Ascending aorta (tissue), 2 donors: Measurements from ENCODE around the gene PACS2. TPM values are rescaled to one million over a fixed set of nuclear protein-coding genes. Genes with fewer than 3 reads are reported as not detected.
A peak's percentile ranks its signal among the peaks of the same experiment; 100 is the strongest.
"Not testable (repeated sequence)": the region's sequence is repeated elsewhere in the genome, so short reads cannot be mapped to it uniquely, and the experiment has no call there.

ENCODE experiments used
- DNase-seq, 2 donors: peaks; one replicate each; pipeline ENCODE4 v3.0.0-alpha.2; 2019; ENCODE audit warnings: low spot score in 2 of 2
- H3K27ac ChIP-seq, 2 donors: fragments of 200-600 bp; sonication (generic); one replicate each; pipeline ENCODE4 v1.5.1; 2016 to 2017; ENCODE audit warnings: mild to moderate bottlenecking in 1 of 2
- H3K27me3 ChIP-seq: fragments of 200-600 bp; sonication (generic); one replicate; pipeline ENCODE4 v1.5.1; 2017
- H3K36me3 ChIP-seq, 2 donors: fragments of 200-600 bp; sonication (generic); one replicate each; pipeline ENCODE4 v1.5.1; 2016
- H3K4me1 ChIP-seq, 2 donors: fragments of 200-600 bp; sonication (generic); one replicate each; pipeline ENCODE4 v1.5.1; 2016 to 2017; ENCODE audit warnings: mild to moderate bottlenecking in 1 of 2
- H3K4me3 ChIP-seq, 2 donors: fragments of 200-600 bp; sonication (generic); one replicate each; pipeline ENCODE4 v1.5.1; 2016 to 2017; ENCODE audit warnings: mild to moderate bottlenecking in 1 of 2
- H3K9me3 ChIP-seq, 2 donors: fragments of 200-600 bp; sonication (generic); one replicate each; pipeline ENCODE4 v1.5.1; 2016
- intact Hi-C: fragments of 100-400 bp; cut with DNase I; formaldehyde crosslinking; loops from one replicate; pipeline ENCODE4 v1.15.1; 2023
- total RNA-seq: library from RNA; depleted of rRNA; stranded (reverse); fragments of >200 nt; gene quantifications from one replicate; pipeline ENCODE4 v1.1.0, GENCODE V29; 2016
- TF ChIP-seq, protein P1 (sequence below), 3 experiments: fragments of 200-600 bp in 2 of 3; fragments of 450-650 bp in 1 of 3; sonication (generic) in 2 of 3; IDR thresholded peaks; one replicate each; pipeline ENCODE4 v1.5.1; 2016 to 2019; ENCODE audit warnings: antibody characterized with exemption in 3 of 3, mild to moderate bottlenecking in 1 of 3, moderate library complexity in 1 of 3

The PACS2 gene
- total RNA-seq, 1 donor from 2014 or later: 153 TPM

DNA sequence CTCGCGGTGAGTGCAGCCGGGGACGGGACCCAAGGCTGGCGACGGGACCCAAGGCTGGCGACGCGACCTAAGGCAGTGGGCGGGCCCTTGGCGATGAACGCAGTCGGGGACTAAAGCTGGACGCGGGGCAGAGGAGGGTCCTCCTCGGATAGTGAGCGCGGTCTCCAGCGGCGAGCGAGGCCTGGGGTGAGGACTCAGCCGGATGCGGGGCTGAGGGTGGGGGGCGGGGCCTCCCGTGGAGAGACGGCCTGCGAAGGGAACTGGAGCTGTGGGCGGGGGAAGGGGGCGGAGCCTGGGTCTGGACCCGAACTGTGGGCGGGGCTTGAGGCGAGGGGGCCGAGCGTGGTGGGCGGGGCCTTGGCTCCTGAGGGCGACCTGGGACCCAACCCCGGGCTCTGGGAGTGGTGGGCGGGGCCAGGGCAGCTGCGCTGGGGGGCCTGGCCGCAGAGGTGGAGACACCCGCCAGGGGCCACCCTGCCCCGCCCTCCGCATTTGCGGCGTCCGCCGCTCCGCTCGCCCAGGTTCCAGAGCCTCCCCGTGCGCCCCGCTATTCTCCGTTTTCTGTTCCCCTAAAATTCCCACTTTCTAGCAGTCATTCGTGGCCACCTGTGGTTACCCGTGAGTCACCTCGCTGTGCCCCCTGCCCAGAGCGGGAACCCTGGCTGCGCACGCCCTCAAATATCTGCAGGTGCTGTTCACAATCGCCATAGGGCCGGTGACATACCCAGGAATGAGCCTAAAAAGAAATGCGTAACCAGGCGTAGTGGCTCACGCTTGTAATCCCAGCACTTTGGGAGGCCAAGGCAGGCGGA is 13.2 kb upstream of the PACS2 start:
- DNase-seq: peak; percentile 88 to 98
- no peaks in the 10 kb centered on the region for H3K36me3 ChIP-seq
- peak overlapping the region; percentile 62 to 84 for H3K4me3 ChIP-seq
- intact Hi-C loops: loop anchor here (1.0 to 10.0 kb wide), 6 partner anchors 13 to 1457 kb away; partner anchors contain the start of genes CRIP2, PACS2, PPP1R13B and TEDC1
- TF ChIP-seq, protein P1, sequence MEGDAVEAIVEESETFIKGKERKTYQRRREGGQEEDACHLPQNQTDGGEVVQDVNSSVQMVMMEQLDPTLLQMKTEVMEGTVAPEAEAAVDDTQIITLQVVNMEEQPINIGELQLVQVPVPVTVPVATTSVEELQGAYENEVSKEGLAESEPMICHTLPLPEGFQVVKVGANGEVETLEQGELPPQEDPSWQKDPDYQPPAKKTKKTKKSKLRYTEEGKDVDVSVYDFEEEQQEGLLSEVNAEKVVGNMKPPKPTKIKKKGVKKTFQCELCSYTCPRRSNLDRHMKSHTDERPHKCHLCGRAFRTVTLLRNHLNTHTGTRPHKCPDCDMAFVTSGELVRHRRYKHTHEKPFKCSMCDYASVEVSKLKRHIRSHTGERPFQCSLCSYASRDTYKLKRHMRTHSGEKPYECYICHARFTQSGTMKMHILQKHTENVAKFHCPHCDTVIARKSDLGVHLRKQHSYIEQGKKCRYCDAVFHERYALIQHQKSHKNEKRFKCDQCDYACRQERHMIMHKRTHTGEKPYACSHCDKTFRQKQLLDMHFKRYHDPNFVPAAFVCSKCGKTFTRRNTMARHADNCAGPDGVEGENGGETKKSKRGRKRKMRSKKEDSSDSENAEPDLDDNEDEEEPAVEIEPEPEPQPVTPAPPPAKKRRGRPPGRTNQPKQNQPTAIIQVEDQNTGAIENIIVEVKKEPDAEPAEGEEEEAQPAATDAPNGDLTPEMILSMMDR (IDR thresholded peaks at IDR 0.05): no peak
- H3K27me3 ChIP-seq: no peaks in the 10 kb centered on the region
- H3K27ac ChIP-seq: peak overlapping the region; percentile 93 to 96
- H3K4me1 ChIP-seq: peaks cover 8 to 14% of the 10 kb centered on the region in 2 donors
- H3K9me3 ChIP-seq: no peaks in the 10 kb centered on the region

DNA sequence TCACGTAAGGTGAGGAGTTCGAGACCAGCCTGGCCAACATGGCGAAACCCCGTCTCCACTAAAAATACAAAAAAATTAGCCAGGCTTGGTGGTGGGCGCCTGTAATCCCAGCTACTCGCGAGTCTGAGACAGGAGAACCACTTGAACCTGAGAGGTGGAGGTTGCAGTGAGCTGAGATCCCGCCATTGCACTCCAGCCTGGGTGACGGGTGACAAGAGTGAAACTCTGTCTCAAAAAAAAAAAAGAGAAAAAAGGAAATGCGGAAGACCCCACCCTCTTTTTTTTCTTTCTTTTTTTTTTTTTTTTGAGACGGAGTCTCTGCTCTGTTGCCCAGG is 12.7 kb upstream of the PACS2 start:
- H3K36me3 ChIP-seq, H3K27me3 ChIP-seq, H3K9me3 ChIP-seq, DNase-seq: not testable (repeated sequence)
- Histone ChIP-seq H3K27ac (peak overlapping the region in 1 of 2 donors; percentile 96), H3K4me3 (peak overlapping the region in 1 of 2 donors; percentile 62), H3K4me1 (peaks cover 8 to 14% of the 10 kb centered on the region in 2 donors)
- intact Hi-C loops: loop anchor here (1.0 to 10.0 kb wide), 6 partner anchors 12 to 1457 kb away; partner anchors contain the start of genes CRIP2, PACS2, PPP1R13B and TEDC1

DNA sequence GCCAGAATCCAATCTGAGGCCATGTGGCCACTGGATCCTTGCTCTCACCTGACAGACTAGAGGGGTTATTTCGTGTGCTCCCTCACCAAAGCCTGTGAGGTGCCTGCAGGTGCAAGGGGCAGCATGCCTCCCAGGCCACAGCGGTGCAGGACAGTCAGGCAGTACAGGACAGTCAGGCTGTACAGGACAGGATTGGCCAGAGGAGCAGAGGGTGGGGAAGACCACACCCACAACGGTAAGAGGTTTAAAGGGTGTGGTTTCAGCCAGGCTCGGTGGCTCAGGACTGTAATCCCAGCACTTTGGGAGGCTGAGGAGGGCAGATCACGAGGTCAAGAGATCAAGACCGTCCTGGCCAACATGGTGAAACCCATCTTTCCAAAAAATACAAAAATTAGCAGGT is 10.6 kb upstream of the PACS2 start:
- Histone ChIP-seq H3K9me3 (no peaks in the 10 kb centered on the region), H3K27me3 (no peaks in the 10 kb centered on the region), H3K4me1 (peaks cover 8 to 12% of the 10 kb centered on the region in 2 donors), H3K27ac (no peak overlapping the region), H3K36me3 (no peaks in the 10 kb centered on the region), H3K4me3 (no peak overlapping the region)
- no peak for DNase-seq
- intact Hi-C loops: loop anchor here (5.0 to 10.0 kb wide), 3 partner anchors 168 to 1459 kb away; partner anchors contain the start of genes CRIP2 and PPP1R13B
- TF ChIP-seq, protein P1 (IDR thresholded peaks at IDR 0.05): no peak

DNA sequence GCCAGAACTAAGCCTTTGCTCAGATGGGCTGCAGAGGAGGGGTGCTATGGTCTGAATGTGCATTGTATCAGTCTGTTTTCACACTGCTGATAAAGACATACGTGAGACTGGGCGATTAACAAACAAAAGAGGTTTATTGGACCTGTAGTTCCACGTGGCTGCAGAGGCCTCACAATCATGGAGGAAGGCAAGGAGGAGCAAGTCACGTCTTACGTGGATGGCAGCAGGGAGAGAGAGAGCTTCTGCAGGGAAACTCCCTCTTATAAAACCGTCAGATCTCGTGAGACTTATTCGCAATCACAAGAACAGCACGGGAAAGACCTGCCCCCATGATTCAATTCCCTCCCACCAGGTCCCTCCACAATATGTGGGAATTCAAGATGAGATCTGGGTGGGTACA is 10.0 kb upstream of the PACS2 start:
- no peak overlapping the region for H3K4me3 ChIP-seq
- peaks cover 3 to 6% of the 10 kb centered on the region in 2 donors for H3K4me1 ChIP-seq
- intact Hi-C loops: loop anchor here (5.0 to 10.0 kb wide), 3 partner anchors 168 to 1460 kb away; partner anchors contain the start of genes CRIP2 and PPP1R13B
- H3K27me3 ChIP-seq: no peaks in the 10 kb centered on the region
- H3K9me3 ChIP-seq: no peaks in the 10 kb centered on the region
- TF ChIP-seq, protein P1 (IDR thresholded peaks at IDR 0.05): no peak
- DNase-seq: no peak
- no peak overlapping the region for H3K27ac ChIP-seq
- H3K36me3 ChIP-seq: no peaks in the 10 kb centered on the region

DNA sequence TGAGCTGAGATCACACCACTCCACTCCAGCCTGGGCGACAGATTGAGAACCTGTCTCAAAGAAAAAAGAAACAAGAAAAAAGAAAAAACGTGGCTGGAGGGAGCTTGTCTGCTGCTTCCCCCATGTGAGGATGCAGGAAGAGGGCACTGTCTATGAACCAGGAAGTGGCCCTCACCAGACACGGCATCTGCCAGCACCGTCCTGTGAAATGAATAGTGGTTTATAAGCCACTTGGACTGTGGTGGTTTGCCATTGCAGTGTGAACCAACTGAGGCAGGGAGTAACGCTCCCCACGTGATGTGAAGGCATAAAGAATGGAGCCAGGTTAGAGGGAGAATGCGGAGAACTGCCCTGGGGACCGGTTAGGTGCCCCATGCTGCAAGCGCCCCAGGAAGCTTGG is 9.2 kb upstream of the PACS2 start:
- Histone ChIP-seq H3K27ac (no peak overlapping the region), H3K4me1 (peaks cover 0 to 3% of the 10 kb centered on the region in 2 donors), H3K9me3 (no peaks in the 10 kb centered on the region), H3K4me3 (no peak overlapping the region), H3K27me3 (no peaks in the 10 kb centered on the region), H3K36me3 (no peaks in the 10 kb centered on the region)
- TF ChIP-seq, protein P1 (IDR thresholded peaks at IDR 0.05): no peak
- no peak for DNase-seq
- intact Hi-C loops: loop anchor here (10.0 kb wide), 1 partner anchor 1461 kb away; the partner anchor contains the start of gene PPP1R13B

DNA sequence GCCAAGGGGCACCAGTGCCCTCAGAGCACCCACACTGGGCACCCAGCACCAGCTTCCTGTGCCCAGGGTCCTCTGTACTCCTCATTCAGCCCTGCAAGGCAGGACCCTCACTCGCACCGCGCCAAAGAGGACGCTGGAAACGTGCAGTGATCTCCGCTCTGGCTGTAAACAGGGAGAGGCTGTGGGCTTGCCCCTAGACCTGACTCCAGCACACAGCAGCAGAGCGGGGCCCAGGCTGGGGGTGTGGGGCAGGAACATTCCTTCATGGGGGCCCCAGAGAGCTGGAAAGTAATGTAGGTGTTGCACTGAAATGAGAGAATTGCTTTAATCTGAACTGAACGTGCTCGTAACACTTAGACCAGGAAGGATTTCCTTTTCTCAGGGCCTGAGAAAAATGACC is 8.8 kb upstream of the PACS2 start:
- Histone ChIP-seq H3K27me3 (no peaks in the 10 kb centered on the region), H3K9me3 (no peaks in the 10 kb centered on the region), H3K27ac (no peak overlapping the region), H3K4me1 (peaks cover 0 to 3% of the 10 kb centered on the region in 2 donors), H3K36me3 (no peaks in the 10 kb centered on the region), H3K4me3 (no peak overlapping the region)
- no peak for DNase-seq
- TF ChIP-seq, protein P1 (IDR thresholded peaks at IDR 0.05): no peak
- intact Hi-C loops: loop anchor here (10.0 kb wide), 1 partner anchor 1461 kb away; the partner anchor contains the start of gene PPP1R13B
